ENCODE results near the gene GSE1. TPM values are rescaled to one million over a fixed set of nuclear protein-coding genes. Genes with fewer than 3 reads are reported as not detected.
"Not testable (repeated sequence)": the region's sequence is repeated elsewhere in the genome, so short reads cannot be mapped to it uniquely, and the experiment has no call there.

GSE1 gene
- total and polyA plus RNA-seq, 5 donors from 2014 or later, result 0.38 to 17.1 (median 0.55) TPM

DNA sequence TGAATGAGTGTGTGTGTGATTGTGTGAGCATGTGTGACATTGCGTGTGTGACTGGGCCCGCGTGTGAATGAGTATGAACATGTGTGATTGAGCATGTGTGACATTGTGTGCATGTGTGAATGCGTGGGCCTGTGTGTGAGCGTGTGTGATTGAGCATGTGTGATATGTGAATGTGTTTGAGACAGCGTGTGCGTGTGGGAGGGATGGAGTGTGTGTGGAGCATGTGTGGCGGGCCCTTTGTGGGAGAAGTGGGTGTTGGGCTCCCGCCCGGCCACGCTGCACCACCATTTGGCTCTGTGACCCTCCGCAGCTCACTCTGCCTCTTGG is 22.7 kb upstream of the GSE1 start:
- Histone ChIP-seq H3K4me1 (ENCODE audit: control insufficient read depth, insufficient read depth, low read length, poor library complexity, severe bottlenecking) (no peaks in the 10 kb centered on the region), H3K9me3 (ENCODE audit: control insufficient read depth in 2 of 2, low read length in 2 of 2) (no peaks in the 10 kb centered on the region), H3K4me3 (ENCODE audit: low read depth, low read length) (no peak overlapping the region), H3K27ac (ENCODE audit: insufficient read depth, low read length, poor library complexity, severe bottlenecking) (no peak overlapping the region), H3K27me3 (ENCODE audit: control insufficient read depth, insufficient read depth, low read length) (no peaks in the 10 kb centered on the region), H3K36me3 (ENCODE audit: control insufficient read depth, insufficient read depth, low read length) (no peaks in the 10 kb centered on the region)
- Mint-ChIP-seq H3K9me3 (no peaks in the 10 kb centered on the region), H3K4me1 (peaks cover 0 to 2% (median 0%) of the 10 kb centered on the region in 4 donors), H3K4me3 (no peak overlapping the region), H3K27ac (no peak overlapping the region), H3K36me3 (peaks cover 3% of the 10 kb centered on the region), H3K27me3 (no peaks in the 10 kb centered on the region)
- ATAC-seq (ENCODE audit: low read depth in 2 of 2) (no peak), DNase-seq (no peak)

DNA sequence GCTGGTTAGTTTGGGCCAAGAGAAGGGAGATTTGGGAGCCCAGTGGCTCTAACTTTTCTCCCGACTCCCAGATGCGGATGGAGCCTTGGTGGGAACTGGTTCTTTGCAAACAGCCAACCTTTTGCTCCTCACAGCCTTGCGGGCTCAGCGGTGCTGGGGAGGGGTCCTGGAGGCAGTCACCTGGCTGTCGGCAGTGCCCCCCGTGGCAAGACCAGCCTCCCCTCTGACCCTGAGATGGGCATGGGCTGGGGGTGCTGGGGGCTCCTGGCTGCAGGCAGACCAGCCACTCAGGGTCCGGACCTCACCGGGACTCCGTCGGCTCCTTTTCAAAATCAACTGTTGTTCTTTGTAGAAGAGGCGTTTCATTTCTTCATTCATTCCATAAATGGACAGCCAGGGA is 21.7 kb upstream of the GSE1 start:
- Mint-ChIP-seq H3K27me3 (no peaks in the 10 kb centered on the region), H3K27ac (no peak overlapping the region), H3K4me1 (peaks cover 0 to 2% (median 0%) of the 10 kb centered on the region in 4 donors), H3K9me3 (no peaks in the 10 kb centered on the region), H3K36me3 (peaks cover 7% of the 10 kb centered on the region), H3K4me3 (no peak overlapping the region)
- Histone ChIP-seq H3K36me3 (ENCODE audit: control insufficient read depth, insufficient read depth, low read length) (no peaks in the 10 kb centered on the region), H3K27ac (ENCODE audit: insufficient read depth, low read length, poor library complexity, severe bottlenecking) (no peak overlapping the region), H3K4me3 (ENCODE audit: low read depth, low read length) (no peak overlapping the region), H3K27me3 (ENCODE audit: control insufficient read depth, insufficient read depth, low read length) (no peaks in the 10 kb centered on the region), H3K4me1 (ENCODE audit: control insufficient read depth, insufficient read depth, low read length, poor library complexity, severe bottlenecking) (no peaks in the 10 kb centered on the region), H3K9me3 (ENCODE audit: control insufficient read depth in 2 of 2, low read length in 2 of 2) (no peaks in the 10 kb centered on the region)
- no peak for ATAC-seq (ENCODE audit: low read depth in 2 of 2)
- no peak for DNase-seq

DNA sequence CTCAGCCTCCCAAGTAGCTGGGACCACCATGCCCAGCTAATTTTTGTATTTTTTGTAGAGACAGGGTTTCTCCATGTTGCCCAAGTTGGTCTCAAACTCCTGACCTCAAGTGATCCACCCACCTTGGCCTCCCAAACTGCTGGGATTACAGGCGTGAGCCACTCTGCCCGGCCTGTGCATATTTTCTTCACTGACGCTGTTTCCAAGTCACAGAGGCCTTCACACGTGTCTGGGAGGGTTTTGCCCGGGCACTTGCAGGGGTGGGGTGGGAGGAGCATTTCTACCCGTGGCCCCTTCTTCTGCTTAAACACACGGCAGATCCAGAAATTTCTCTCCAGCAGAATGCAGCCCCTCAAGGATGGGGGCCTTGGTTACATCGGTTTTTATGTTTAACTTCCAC is 20.8 kb upstream of the GSE1 start:
- not testable (repeated sequence) for H3K27me3 Mint-ChIP-seq; H3K4me1 ChIP-seq (ENCODE audit: control insufficient read depth, insufficient read depth, low read length, poor library complexity, severe bottlenecking); H3K36me3 Mint-ChIP-seq; H3K9me3 ChIP-seq (ENCODE audit: control insufficient read depth in 2 of 2, low read length in 2 of 2); H3K27me3 ChIP-seq (ENCODE audit: control insufficient read depth, insufficient read depth, low read length); H3K9me3 Mint-ChIP-seq; H3K4me3 ChIP-seq (ENCODE audit: low read depth, low read length); H3K4me1 Mint-ChIP-seq; H3K27ac Mint-ChIP-seq; DNase-seq; H3K4me3 Mint-ChIP-seq; H3K27ac ChIP-seq (ENCODE audit: insufficient read depth, low read length, poor library complexity, severe bottlenecking); H3K36me3 ChIP-seq (ENCODE audit: control insufficient read depth, insufficient read depth, low read length); ATAC-seq (ENCODE audit: low read depth in 2 of 2)

DNA sequence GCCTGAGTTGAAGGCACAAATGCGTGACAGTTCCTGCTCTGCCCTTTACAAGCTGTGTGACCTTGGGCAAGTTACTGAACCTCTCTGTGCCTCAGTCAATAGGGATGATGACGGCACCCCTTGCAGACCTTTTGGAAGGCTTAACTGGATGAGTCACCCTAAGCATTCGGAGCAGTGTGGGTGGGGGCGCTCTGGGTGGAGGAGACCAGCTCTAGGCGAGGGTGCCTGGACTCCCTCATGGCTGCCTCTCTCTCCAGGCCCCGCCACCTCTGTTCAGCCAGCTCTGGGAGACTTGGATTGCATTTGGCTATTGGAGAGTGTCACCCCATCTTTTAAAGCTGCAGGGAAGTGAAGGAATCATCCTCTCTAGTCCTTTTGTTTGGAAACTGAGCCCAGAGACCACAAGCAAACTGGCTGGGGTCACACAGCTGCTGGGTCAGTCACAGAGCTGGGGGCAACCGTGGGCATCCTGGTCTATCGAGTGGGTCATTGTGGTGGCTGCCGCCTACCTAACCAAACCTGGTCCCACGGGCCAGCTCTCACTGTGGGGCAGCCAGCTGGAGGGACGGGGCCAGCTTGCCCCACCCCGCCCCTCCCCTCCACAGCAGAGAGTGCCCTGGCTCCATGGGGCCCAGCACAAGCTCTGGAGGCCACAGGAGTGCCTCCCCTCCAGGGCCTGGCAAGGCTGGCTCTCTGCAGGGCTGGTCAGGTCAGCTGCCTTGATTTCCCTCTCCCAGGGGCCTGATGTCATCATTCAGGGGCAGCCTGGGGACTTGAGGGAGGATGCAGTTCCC is 20.2 kb upstream of the GSE1 start:
- Histone ChIP-seq H3K9me3 (ENCODE audit: control insufficient read depth in 2 of 2, low read length in 2 of 2) (no peaks in the 10 kb centered on the region), H3K4me3 (ENCODE audit: low read depth, low read length) (no peak overlapping the region), H3K4me1 (ENCODE audit: control insufficient read depth, insufficient read depth, low read length, poor library complexity, severe bottlenecking) (no peaks in the 10 kb centered on the region), H3K27ac (ENCODE audit: insufficient read depth, low read length, poor library complexity, severe bottlenecking) (no peak overlapping the region), H3K27me3 (ENCODE audit: control insufficient read depth, insufficient read depth, low read length) (no peaks in the 10 kb centered on the region), H3K36me3 (ENCODE audit: control insufficient read depth, insufficient read depth, low read length) (no peaks in the 10 kb centered on the region)
- Mint-ChIP-seq H3K4me1 (peaks cover 0 to 4% (median 2%) of the 10 kb centered on the region in 4 donors), H3K27me3 (no peaks in the 10 kb centered on the region), H3K36me3 (peaks cover 11% of the 10 kb centered on the region), H3K27ac (no peak overlapping the region), H3K9me3 (no peaks in the 10 kb centered on the region), H3K4me3 (no peak overlapping the region)
- DNase-seq (no peak), ATAC-seq (ENCODE audit: low read depth in 2 of 2) (no peak)

DNA sequence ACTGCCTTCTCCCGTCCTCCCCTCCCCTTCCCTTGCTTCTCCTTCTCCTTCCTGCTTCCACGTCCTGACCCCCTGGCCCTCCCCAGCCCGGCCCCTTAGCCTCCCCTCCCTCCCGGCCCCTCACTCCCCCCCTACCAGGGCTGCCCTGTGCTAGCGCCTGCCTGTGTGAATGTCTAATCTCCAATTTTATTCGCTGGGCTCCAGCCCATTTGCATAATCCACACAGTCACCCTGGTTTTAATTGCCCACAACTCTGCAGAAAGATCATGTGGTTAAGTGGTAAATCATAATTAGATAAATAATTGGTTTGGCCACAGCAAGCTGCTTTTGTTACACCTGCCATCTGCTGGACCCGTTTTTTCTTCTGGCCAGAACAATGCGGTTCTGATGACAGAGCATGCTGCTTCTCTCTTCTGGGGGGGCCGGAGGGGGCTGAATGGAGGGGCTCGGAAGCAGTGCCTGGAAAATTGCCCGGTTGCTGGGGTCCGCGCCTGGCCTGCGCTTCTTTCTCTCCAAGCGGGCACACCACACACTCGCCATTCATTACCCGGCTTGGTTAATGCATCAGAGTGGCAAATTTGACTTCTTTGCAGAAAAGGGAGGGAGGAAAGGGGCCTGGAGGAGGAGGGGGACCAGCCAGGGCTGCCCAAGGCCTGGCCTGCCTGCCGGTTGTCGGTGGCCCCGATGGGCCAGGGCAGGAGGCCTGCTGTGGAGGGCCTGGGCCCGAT is 19.5 kb upstream of the GSE1 start:
- Mint-ChIP-seq H3K27me3 (no peaks in the 10 kb centered on the region), H3K27ac (no peak overlapping the region), H3K4me1 (peaks cover 0 to 4% (median 2%) of the 10 kb centered on the region in 4 donors), H3K4me3 (no peak overlapping the region), H3K9me3 (no peaks in the 10 kb centered on the region), H3K36me3 (peaks cover 11% of the 10 kb centered on the region)
- H3K36me3 ChIP-seq (ENCODE audit: control insufficient read depth, insufficient read depth, low read length), result no peaks in the 10 kb centered on the region
- no peak for DNase-seq
- H3K9me3 ChIP-seq (ENCODE audit: control insufficient read depth in 2 of 2, low read length in 2 of 2), result no peaks in the 10 kb centered on the region
- H3K27me3 ChIP-seq (ENCODE audit: control insufficient read depth, insufficient read depth, low read length), result no peaks in the 10 kb centered on the region
- no peak overlapping the region for H3K27ac ChIP-seq (ENCODE audit: insufficient read depth, low read length, poor library complexity, severe bottlenecking)
- H3K4me1 ChIP-seq (ENCODE audit: control insufficient read depth, insufficient read depth, low read length, poor library complexity, severe bottlenecking), result no peaks in the 10 kb centered on the region
- H3K4me3 ChIP-seq (ENCODE audit: low read depth, low read length), result no peak overlapping the region
- ATAC-seq (ENCODE audit: low read depth in 2 of 2), result no peak

DNA sequence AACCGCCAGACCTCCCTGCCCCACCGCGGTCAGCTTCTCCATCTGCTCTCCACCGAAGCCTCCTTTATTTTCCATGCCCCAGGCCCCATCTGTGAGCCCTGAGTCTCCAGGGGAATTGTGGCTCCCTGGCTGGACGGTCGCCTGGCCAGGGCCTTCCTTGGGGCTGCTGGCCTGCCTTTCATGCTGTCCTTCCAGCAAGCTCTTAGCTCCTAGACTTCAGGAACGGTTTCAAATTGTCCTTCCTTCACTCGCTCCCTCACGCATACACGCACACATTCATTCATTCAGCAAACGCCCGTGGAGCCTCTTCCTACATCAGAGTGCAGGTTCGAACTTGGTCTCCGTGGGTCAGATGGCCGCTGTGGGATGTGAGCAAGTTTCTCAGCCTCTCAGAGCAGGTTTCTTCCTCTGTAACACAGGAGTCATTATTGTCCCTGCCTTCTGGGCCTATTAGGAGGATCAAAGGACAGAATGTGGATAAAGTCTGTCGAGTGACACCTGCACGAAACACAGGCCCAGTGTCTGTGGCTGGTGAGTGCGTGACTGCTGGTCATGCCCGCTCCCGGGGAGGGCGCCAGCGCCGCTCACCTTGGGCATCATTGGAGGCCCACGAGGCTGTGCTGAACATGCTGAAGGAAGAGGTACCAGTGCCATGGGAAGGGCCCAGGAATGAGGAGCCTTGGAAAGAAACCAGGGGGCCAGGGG is 18.7 kb upstream of the GSE1 start:
- no peaks in the 10 kb centered on the region for H3K9me3 ChIP-seq (ENCODE audit: control insufficient read depth in 2 of 2, low read length in 2 of 2)
- Mint-ChIP-seq H3K27ac (no peak overlapping the region), H3K4me3 (no peak overlapping the region), H3K4me1 (peaks cover 0 to 4% (median 2%) of the 10 kb centered on the region in 4 donors), H3K36me3 (peaks cover 11% of the 10 kb centered on the region), H3K27me3 (no peaks in the 10 kb centered on the region), H3K9me3 (no peaks in the 10 kb centered on the region)
- H3K4me3 ChIP-seq (ENCODE audit: low read depth, low read length), result no peak overlapping the region
- ATAC-seq (ENCODE audit: low read depth in 2 of 2), result no peak
- no peaks in the 10 kb centered on the region for H3K4me1 ChIP-seq (ENCODE audit: control insufficient read depth, insufficient read depth, low read length, poor library complexity, severe bottlenecking)
- DNase-seq, result no peak
- no peaks in the 10 kb centered on the region for H3K36me3 ChIP-seq (ENCODE audit: control insufficient read depth, insufficient read depth, low read length)
- H3K27me3 ChIP-seq (ENCODE audit: control insufficient read depth, insufficient read depth, low read length), result no peaks in the 10 kb centered on the region
- H3K27ac ChIP-seq (ENCODE audit: insufficient read depth, low read length, poor library complexity, severe bottlenecking), result no peak overlapping the region

DNA sequence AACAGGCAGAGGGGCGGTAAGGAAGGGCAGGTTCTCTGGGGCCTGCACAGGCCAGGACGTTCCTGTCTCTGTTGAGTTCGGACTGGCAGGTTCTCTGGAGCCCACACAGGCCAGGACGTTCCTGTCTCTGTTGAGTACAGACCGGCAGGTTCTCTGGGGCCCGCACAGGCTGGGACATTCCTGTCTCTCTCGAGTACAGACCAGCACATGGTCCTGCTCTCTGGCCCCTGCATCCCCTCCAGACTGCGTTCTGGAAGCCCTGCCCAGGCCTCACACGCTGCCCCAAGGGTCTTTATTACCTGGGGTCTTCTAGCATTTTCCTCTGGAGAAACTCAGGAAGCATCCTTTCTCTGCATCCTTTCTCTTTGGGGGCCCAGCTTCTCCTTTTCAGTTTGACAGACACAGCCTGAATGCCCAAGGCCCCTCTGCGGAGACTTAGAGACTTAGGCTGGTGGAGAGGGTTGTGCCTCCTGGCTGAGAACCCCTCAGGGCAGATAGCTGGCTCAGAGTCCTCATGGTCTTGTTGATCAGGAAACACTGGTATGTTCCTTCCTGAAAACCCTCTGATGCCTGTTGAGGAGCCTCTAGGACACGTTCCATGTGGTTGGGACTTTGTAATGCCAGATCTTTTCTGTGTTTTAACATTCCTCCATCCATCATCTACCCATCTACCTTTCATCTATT is 18.0 kb upstream of the GSE1 start:
- H3K9me3 ChIP-seq (ENCODE audit: control insufficient read depth in 2 of 2, low read length in 2 of 2), result no peaks in the 10 kb centered on the region
- ATAC-seq (ENCODE audit: low read depth in 2 of 2) (no peak), DNase-seq (no peak)
- no peak overlapping the region for H3K27ac ChIP-seq (ENCODE audit: insufficient read depth, low read length, poor library complexity, severe bottlenecking)
- H3K4me3 ChIP-seq (ENCODE audit: low read depth, low read length), result no peak overlapping the region
- Mint-ChIP-seq H3K9me3 (no peaks in the 10 kb centered on the region), H3K4me3 (no peak overlapping the region), H3K27ac (no peak overlapping the region), H3K27me3 (no peaks in the 10 kb centered on the region), H3K4me1 (peaks cover 0 to 4% (median 2%) of the 10 kb centered on the region in 4 donors), H3K36me3 (peaks cover 11% of the 10 kb centered on the region)
- no peaks in the 10 kb centered on the region for H3K4me1 ChIP-seq (ENCODE audit: control insufficient read depth, insufficient read depth, low read length, poor library complexity, severe bottlenecking)
- H3K27me3 ChIP-seq (ENCODE audit: control insufficient read depth, insufficient read depth, low read length), result no peaks in the 10 kb centered on the region
- H3K36me3 ChIP-seq (ENCODE audit: control insufficient read depth, insufficient read depth, low read length), result no peaks in the 10 kb centered on the region

Measured in CD4-positive, CD25-positive, alpha-beta regulatory T cell (primary cell).